ENCODE data around the gene OCEL1. TPM values are rescaled to one million over a fixed set of nuclear protein-coding genes. Genes with fewer than 3 reads are reported as not detected.

OCEL1 gene
- total and polyA plus RNA-seq, 2 of the 13 experiments (the other 11 are each of a cell fraction or from before 2014, with no cell fraction given) = 10.6 to 17.2 TPM

GRCh38 chr19:17248011-17248776 lies 22.2 kb downstream of the OCEL1 start (continued):
- peak; percentile 60 for TF ChIP-seq ATF1 (CRISPR knock-in tag; IDR thresholded peaks at IDR 0.05)
- peak; percentile 82; the same call in 1 of the 2 replicates for TF ChIP-seq TFAP4 (IDR thresholded peaks at IDR 0.05; ENCODE audit: borderline replicate concordance, low read depth)
- TF ChIP-seq TGIF2 (CRISPR knock-in tag; IDR thresholded peaks at IDR 0.05) = peak; percentile 83
- peak; percentile 92 for TF ChIP-seq ZNF264 (CRISPR knock-in tag; IDR thresholded peaks at IDR 0.05)
- TF ChIP-seq ZNF879 (CRISPR knock-in tag; IDR thresholded peaks at IDR 0.05) = no peak
- TF ChIP-seq, protein P1, sequence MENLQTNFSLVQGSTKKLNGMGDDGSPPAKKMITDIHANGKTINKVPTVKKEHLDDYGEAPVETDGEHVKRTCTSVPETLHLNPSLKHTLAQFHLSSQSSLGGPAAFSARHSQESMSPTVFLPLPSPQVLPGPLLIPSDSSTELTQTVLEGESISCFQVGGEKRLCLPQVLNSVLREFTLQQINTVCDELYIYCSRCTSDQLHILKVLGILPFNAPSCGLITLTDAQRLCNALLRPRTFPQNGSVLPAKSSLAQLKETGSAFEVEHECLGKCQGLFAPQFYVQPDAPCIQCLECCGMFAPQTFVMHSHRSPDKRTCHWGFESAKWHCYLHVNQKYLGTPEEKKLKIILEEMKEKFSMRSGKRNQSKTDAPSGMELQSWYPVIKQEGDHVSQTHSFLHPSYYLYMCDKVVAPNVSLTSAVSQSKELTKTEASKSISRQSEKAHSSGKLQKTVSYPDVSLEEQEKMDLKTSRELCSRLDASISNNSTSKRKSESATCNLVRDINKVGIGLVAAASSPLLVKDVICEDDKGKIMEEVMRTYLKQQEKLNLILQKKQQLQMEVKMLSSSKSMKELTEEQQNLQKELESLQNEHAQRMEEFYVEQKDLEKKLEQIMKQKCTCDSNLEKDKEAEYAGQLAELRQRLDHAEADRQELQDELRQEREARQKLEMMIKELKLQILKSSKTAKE (CRISPR knock-in tag; IDR thresholded peaks at IDR 0.05; ENCODE audit: borderline replicate concordance) = peak; percentile 99
- TF ChIP-seq, protein P2, sequence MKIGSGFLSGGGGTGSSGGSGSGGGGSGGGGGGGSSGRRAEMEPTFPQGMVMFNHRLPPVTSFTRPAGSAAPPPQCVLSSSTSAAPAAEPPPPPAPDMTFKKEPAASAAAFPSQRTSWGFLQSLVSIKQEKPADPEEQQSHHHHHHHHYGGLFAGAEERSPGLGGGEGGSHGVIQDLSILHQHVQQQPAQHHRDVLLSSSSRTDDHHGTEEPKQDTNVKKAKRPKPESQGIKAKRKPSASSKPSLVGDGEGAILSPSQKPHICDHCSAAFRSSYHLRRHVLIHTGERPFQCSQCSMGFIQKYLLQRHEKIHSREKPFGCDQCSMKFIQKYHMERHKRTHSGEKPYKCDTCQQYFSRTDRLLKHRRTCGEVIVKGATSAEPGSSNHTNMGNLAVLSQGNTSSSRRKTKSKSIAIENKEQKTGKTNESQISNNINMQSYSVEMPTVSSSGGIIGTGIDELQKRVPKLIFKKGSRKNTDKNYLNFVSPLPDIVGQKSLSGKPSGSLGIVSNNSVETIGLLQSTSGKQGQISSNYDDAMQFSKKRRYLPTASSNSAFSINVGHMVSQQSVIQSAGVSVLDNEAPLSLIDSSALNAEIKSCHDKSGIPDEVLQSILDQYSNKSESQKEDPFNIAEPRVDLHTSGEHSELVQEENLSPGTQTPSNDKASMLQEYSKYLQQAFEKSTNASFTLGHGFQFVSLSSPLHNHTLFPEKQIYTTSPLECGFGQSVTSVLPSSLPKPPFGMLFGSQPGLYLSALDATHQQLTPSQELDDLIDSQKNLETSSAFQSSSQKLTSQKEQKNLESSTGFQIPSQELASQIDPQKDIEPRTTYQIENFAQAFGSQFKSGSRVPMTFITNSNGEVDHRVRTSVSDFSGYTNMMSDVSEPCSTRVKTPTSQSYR (CRISPR knock-in tag; IDR thresholded peaks at IDR 0.05; ENCODE audit: borderline replicate concordance) = peak; percentile 99
- TF ChIP-seq ZNF430 (CRISPR knock-in tag; IDR thresholded peaks at IDR 0.05) = peak; percentile 94
- TF ChIP-seq, protein P3, sequence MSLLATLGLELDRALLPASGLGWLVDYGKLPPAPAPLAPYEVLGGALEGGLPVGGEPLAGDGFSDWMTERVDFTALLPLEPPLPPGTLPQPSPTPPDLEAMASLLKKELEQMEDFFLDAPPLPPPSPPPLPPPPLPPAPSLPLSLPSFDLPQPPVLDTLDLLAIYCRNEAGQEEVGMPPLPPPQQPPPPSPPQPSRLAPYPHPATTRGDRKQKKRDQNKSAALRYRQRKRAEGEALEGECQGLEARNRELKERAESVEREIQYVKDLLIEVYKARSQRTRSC (CRISPR knock-in tag; IDR thresholded peaks at IDR 0.05; ENCODE audit: low read depth) = 0 out of 2 replicates have a peak, but pooled peaks have one; percentile 57
- TF ChIP-seq MED8 (CRISPR knock-in tag; IDR thresholded peaks at IDR 0.05; ENCODE audit: insufficient replicate concordance) = peak; percentile 96
- 0 out of 2 replicates have a peak, but pooled peaks have one; percentile 19 for TF ChIP-seq ZNF792 (CRISPR knock-in tag; IDR thresholded peaks at IDR 0.05)
- peak; percentile 91 for TF ChIP-seq ZNF414 (CRISPR knock-in tag; IDR thresholded peaks at IDR 0.05)
- 0 out of 2 replicates have a peak, but pooled peaks have one; percentile 35 for TF ChIP-seq BRF2 (CRISPR knock-in tag; IDR thresholded peaks at IDR 0.05)
- TF ChIP-seq HOXA3 (CRISPR knock-in tag; IDR thresholded peaks at IDR 0.05) = peak; percentile 89
- peak; percentile 89 for TF ChIP-seq DPF2 (CRISPR knock-in tag; IDR thresholded peaks at IDR 0.05; ENCODE audit: borderline replicate concordance, low read depth)
- TF ChIP-seq ZBTB20 (CRISPR knock-in tag; IDR thresholded peaks at IDR 0.05; ENCODE audit: borderline replicate concordance, low read depth) = 0 out of 2 replicates have a peak, but pooled peaks have one; percentile 55
- peak; percentile 44; the same call in 1 of the 2 replicates for TF ChIP-seq TCF7L2 (IDR thresholded peaks at IDR 0.05; ENCODE audit: low read depth, low read length)
- no peak for TF ChIP-seq ZFP36 (IDR thresholded peaks at IDR 0.05; ENCODE audit: borderline replicate concordance, low read depth, low read length, partially characterized antibody)
- 0 out of 2 replicates have a peak, but pooled peaks have one; percentile 63 for TF ChIP-seq MYPOP (CRISPR knock-in tag; IDR thresholded peaks at IDR 0.05)

Measured in HepG2 (cell line).